ENCODE measurements around the gene PSMD5. TPM values are rescaled to one million over a fixed set of nuclear protein-coding genes. Genes with fewer than 3 reads are reported as not detected.

PSMD5 gene
- polyA plus RNA-seq, 1 donor from 2014 or later = 11.7 TPM

GRCh38 chr9:120787933-120788332 is 54.8 kb downstream of the PSMD5 start:
- H3K9me2 ChIP-seq (ENCODE audit: insufficient read depth, low read length) = no peaks in the 10 kb centered on the region

GRCh38 chr9:120783602-120784047 is 59.1 kb downstream of the PSMD5 start:
- no peaks in the 10 kb centered on the region for H4K20me1 ChIP-seq (ENCODE audit: insufficient read depth)
- H3K4me2 ChIP-seq (ENCODE audit: low read length) = no peak overlapping the region
- H3K9me2 ChIP-seq (ENCODE audit: insufficient read depth, low read length) = no peaks in the 10 kb centered on the region
- no peaks in the 10 kb centered on the region for H3K27me3 ChIP-seq (ENCODE audit: insufficient read depth, low read depth, low read length)
- H3K9me3 ChIP-seq (ENCODE audit: low read length) = no peaks in the 10 kb centered on the region
- H3F3A ChIP-seq (ENCODE audit: insufficient read depth, low read length, poor library complexity, severe bottlenecking) = no peaks in the 10 kb centered on the region
- no peak overlapping the region for H3K27ac ChIP-seq (ENCODE audit: low read length)
- no peak overlapping the region for H3K4me3 ChIP-seq (ENCODE audit: low read length)
- H3K9ac ChIP-seq (ENCODE audit: low read length) = no peak overlapping the region
- peaks cover 9% of the 10 kb centered on the region for H3K79me2 ChIP-seq (replicated peaks; ENCODE audit: insufficient read depth, low read length)
- H3K36me3 ChIP-seq (ENCODE audit: insufficient read depth, low read length) = no peaks in the 10 kb centered on the region
- no peak overlapping the region for H2AFZ ChIP-seq (ENCODE audit: low read depth, low read length)
- TF ChIP-seq RAD21 (conservative IDR thresholded peaks at IDR 0.05) (no peak), REST (IDR thresholded peaks at IDR 0.05; ENCODE audit: borderline replicate concordance) (no peak), TAF1 (IDR thresholded peaks at IDR 0.05; ENCODE audit: low read depth) (no peak), MXI1 (conservative IDR thresholded peaks at IDR 0.05; ENCODE audit: poor library complexity, severe bottlenecking) (no peak), EZH2 (IDR thresholded peaks at IDR 0.05; ENCODE audit: borderline replicate concordance, insufficient read depth, low read length, poor library complexity, severe bottlenecking) (no peak), CTCF (IDR thresholded peaks at IDR 0.05; ENCODE audit: poor library complexity, severe bottlenecking) (no peak), POLR2AphosphoS5 (IDR thresholded peaks at IDR 0.05) (no peak)

More at GRCh38 chr9:120787933-120788332, 54.8 kb downstream of the PSMD5 start:
- no peaks in the 10 kb centered on the region for H3K27me3 ChIP-seq (ENCODE audit: insufficient read depth, low read depth, low read length)
- no peaks in the 10 kb centered on the region for H3K36me3 ChIP-seq (ENCODE audit: insufficient read depth, low read length)
- no peak overlapping the region for H3K4me3 ChIP-seq (ENCODE audit: low read length)
- H3K4me2 ChIP-seq (ENCODE audit: low read length) = no peak overlapping the region
- H4K20me1 ChIP-seq (ENCODE audit: insufficient read depth) = no peaks in the 10 kb centered on the region
- no peak overlapping the region for H3K9ac ChIP-seq (ENCODE audit: low read length)
- H3F3A ChIP-seq (ENCODE audit: insufficient read depth, low read length, poor library complexity, severe bottlenecking) = no peaks in the 10 kb centered on the region
- H2AFZ ChIP-seq (ENCODE audit: low read depth, low read length) = no peak overlapping the region
- no peaks in the 10 kb centered on the region for H3K9me3 ChIP-seq (ENCODE audit: low read length)
- H3K79me2 ChIP-seq (replicated peaks; ENCODE audit: insufficient read depth, low read length) = peaks cover 41% of the 10 kb centered on the region
- H3K27ac ChIP-seq (ENCODE audit: low read length) = no peak overlapping the region
- TF ChIP-seq EZH2 (IDR thresholded peaks at IDR 0.05; ENCODE audit: borderline replicate concordance, insufficient read depth, low read length, poor library complexity, severe bottlenecking) (no peak), TAF1 (IDR thresholded peaks at IDR 0.05; ENCODE audit: low read depth) (no peak), POLR2AphosphoS5 (IDR thresholded peaks at IDR 0.05) (no peak), REST (IDR thresholded peaks at IDR 0.05; ENCODE audit: borderline replicate concordance) (no peak), RAD21 (conservative IDR thresholded peaks at IDR 0.05) (no peak), CTCF (IDR thresholded peaks at IDR 0.05; ENCODE audit: poor library complexity, severe bottlenecking) (no peak), MXI1 (conservative IDR thresholded peaks at IDR 0.05; ENCODE audit: poor library complexity, severe bottlenecking) (no peak), EP300 (conservative IDR thresholded peaks at IDR 0.05; ENCODE audit: poor library complexity, severe bottlenecking) (no peak), SMC3 (conservative IDR thresholded peaks at IDR 0.05; ENCODE audit: poor library complexity) (no peak)
